SIG-M5 (cell line): ENCODE measurements around the gene ARFGAP2.

Experiments used
- DNase-seq: peaks from one replicate; lab custom pipeline; 2025; lab: John Stamatoyannopoulos, UW

The ARFGAP2 gene

GRCh38 chr11:47171061-47171838 is 5.4 kb downstream of the ARFGAP2 start:
- DNase-seq: no peak

- no peak for DNase-seq
These were observed 10.3 kb downstream of the ARFGAP2 start for GRCh38 chr11:47166368-47166767.

GRCh38 chr11:47165253-47165840 is 11.3 kb downstream of the ARFGAP2 start:
- no peak for DNase-seq

DNA sequence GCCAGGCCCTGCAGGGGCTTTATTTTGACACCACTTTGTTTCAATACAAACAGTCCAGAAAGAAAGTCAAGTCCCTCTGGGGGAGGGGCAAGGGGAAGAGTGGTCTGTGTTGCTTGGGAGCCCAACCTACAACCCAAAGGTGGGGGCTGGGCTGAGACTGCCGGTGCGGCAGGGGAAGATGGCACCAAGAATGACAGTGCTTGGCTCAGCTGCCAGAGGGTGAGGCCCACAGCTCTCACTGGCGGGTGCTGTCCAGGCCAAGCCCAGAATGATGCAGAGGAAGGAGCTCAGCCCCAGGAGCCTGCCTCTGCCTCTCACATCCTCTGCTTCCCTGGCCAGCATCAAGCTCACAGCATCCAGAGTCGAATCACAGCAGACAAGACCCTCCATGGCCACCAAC is 12.4 kb downstream of the ARFGAP2 start:
- no peak for DNase-seq

DNA sequence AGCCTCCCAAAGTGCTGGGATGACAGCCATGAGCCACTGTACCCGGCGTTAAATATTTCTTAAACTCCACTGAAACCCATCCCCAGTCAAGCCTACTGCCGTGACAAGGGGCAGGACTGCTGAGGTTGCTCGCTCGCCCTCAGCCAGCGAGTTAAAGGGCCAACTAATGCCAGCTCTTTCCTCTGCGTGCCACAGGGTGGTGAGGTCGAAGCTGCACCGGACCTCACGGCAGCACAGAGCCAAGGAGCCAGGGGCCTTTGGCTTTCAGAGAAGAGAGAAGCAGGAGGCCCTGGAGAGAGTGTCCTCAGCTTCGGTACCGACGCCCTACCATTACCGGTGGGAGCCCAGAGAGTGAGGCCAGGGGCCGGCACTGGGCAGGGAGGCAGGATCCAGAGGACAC is 12.8 kb downstream of the ARFGAP2 start:
- DNase-seq: no peak

- no peak for DNase-seq
These were observed 13.5 kb downstream of the ARFGAP2 start for GRCh38 chr11:47163193-47163592.

GRCh38 chr11:47162426-47162825 is 14.3 kb downstream of the ARFGAP2 start:
- no peak for DNase-seq

DNA sequence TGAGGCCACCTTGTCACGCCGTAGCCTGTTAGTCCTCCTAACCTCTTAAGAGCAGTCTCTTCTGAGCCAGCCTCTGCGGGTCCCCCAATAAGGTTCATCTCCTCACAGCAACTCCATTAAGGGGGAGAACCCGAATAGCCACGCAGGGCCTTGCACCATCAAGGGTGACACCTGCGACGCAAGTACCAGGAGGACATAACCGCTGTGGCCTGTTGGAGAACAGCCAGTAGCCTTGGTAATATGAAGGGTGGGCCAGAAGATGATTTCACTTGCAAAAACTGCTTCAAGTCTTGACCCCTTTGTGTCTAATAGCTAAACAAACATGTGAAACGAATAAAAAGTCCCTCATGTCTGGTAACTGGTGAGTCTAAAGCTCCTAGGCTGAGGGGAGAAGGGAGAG is 14.8 kb downstream of the ARFGAP2 start:
- DNase-seq: no peak

DNA sequence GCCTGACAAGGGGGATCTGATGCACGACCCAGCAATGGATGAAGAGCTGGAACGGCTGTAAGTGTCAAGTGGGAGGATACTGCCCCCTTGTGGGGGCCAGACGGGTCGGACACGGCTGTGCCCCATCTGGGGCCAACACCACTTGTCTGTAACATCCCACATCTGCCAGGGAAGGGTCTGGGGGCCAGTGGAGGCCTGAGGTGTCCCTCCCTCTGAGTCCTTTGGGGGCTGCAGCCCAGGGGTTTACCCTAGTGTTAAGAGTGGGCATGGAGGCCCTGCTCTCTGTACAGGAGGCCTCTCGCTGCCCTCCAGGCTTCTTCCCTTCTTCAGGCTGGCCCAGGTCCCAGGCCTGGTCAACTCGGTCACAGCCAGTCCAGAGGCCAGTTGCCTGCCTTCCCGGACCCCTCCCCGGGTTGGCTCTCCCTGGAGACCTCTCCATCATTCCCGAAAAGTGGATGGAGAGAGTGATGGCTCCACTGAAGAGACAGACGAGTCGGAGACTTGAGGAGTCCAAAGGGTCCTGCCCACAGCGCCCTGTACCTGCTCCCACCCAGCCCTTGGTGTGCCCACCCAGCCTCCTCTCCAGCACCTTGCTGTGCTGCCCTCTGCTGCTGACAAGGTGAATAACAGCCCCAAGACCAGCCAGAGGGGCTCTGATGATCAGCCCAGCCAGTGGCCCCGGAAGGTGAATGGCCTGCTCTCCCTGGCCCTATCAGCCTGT is 15.4 kb downstream of the ARFGAP2 start:
- DNase-seq: no peak

DNA sequence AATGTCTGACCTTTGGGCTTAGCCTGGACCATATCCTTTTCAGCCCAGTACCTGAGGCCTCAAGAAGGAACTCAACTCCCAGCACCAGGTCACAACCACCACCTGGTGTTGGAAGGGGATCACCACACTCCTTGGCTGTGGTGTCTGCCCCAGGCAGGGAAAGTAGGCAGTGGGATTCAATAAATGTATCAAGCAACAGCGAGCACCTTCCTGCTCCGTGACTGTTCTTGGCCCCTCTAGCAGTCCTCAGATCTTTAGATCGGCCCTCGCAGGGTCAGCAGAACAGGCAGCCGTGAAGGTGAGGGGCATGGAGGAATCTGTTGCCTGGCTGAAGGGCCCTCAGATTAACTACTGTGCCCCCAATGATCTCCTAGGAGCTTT is 15.9 kb downstream of the ARFGAP2 start:
- DNase-seq: no peak

DNA sequence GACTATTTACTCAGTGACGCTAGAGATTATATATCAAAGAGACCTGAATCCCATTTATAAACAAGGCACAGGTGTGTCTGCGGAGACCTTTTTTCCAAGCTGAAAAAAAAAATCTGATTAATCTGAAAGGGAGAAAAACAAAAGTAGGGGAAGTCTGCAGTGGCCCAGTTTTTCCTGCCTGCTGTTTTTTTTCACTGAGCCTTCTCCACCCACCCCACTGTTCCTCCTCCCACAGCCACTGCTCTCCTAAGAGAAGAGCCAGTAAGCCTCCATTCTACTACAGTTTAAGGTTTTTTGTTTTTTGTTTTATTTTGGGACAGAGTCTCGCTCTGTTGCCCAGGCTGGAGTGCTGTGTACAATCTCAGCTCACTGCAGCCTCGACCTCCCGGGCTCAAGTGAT is 18.4 kb downstream of the ARFGAP2 start:
- DNase-seq: no peak

GRCh38 chr11:47157805-47158204 is 18.9 kb downstream of the ARFGAP2 start:
- DNase-seq: no peak

DNA sequence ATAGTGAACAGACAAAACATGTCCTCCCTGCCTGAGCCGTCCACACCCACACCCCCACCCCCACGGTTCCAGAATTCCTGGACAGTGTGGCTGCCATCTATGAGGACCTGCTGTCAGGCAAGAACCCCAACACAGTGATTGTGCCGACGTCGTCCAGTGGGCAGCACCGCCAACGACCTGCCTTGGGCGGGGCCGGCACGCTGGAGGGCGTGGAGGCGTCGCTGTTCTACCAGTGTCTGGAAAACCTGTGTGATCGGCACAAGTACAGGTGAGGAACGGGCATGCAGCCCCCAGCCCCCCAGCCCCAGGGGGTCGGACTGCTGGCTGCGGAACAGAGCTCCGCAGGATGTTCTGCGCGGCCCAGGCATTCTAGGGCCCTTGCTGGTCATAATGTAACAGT is 19.7 kb downstream of the ARFGAP2 start:
- no peak for DNase-seq

DNA sequence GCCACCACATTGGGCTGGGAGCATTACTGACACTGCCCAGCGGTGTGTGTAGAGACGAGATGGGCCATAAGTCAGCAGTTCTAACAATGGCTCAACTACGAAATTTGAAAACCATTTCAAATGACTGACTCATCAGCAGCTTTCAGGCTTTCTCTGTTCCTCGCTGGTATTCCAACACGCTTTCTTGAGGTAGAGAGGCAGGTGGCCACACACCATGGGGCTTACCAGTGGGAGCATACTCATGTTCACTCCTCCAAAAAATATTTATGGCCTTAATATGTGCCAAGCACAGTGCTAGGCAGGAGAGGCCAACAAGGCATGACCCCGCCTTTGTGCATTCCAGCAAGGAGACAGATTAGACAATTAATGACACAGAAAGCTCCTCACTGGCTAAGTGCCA is 20.3 kb downstream of the ARFGAP2 start:
- DNase-seq: no peak

GRCh38 chr11:47155879-47156278 is 20.8 kb downstream of the ARFGAP2 start:
- no peak for DNase-seq

GRCh38 chr11:47154616-47155570 is 21.8 kb downstream of the ARFGAP2 start:
- DNase-seq: no peak

- DNase-seq: no peak
These were observed 23.4 kb downstream of the ARFGAP2 start for GRCh38 chr11:47152953-47153950.

GRCh38 chr11:47152126-47152952 is 24.3 kb downstream of the ARFGAP2 start:
- no peak for DNase-seq

DNA sequence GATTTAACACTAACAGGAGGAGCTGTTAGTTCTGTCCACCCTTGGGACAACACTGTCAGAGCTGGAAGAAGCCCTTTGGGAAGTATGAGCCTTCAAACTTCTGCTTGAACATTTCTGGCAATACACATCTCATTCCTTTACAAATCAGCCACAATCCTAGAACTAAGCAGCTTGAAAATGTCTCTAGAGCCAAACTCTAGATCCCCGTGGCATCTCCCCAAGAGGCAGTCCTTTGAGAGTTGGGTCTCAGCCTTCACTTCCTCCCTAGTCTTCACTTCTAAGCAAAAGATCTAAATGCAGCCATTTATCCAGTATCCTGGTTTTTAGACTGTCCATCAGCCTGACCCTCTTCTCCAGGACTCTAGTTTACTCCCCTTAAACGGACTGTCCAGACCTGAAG is 26.9 kb downstream of the ARFGAP2 start:
- no peak for DNase-seq
